HepG2 (cell line): ENCODE data around the gene WAS. TPM values are rescaled to one million over a fixed set of nuclear protein-coding genes. Genes with fewer than 3 reads are reported as not detected.

ENCODE experiments used
- AGO2 ChIP-seq: fragments of 200-400 bp; formaldehyde crosslinking; optimal IDR thresholded peaks from 2 replicates; pipeline ENCODE3; 2017; ENCODE audit warnings: mild to moderate bottlenecking, low read depth, low read length, moderate library complexity
- GABPB1 ChIP-seq: IDR thresholded peaks from 2 replicates; pipeline ENCODE4 v1.6.1; 2016; ENCODE audit warnings: mild to moderate bottlenecking, missing genetic modification reagents, moderate library complexity, missing compliant biosample characterization
- KDM2A ChIP-seq: sonication (generic); formaldehyde crosslinking; IDR thresholded peaks from 2 replicates; pipeline ENCODE4 v1.4.0; 2020; ENCODE audit warnings: low read depth, missing genetic modification reagents, borderline replicate concordance
- KDM5A ChIP-seq: fragments of 200-600 bp; sonication (generic); IDR thresholded peaks from 2 replicates; pipeline ENCODE4 v1.7.0; 2018; ENCODE audit warnings: antibody characterized with exemption, mild to moderate bottlenecking, low read length, borderline replicate concordance
- KDM5B ChIP-seq: sonication (generic); formaldehyde crosslinking; IDR thresholded peaks from 2 replicates; pipeline ENCODE4 v1.4.0; 2020; ENCODE audit warnings: missing genetic modification reagents, mild to moderate bottlenecking, borderline replicate concordance
- MAZ ChIP-seq, 2 experiments: sonication (generic) in 1 of 2; formaldehyde crosslinking in 1 of 2; IDR thresholded peaks; 2 replicates each; pipeline versions ENCODE4 v1.5.0 to v1.6.1; 2012 to 2020; ENCODE audit warnings: low read depth in 2 of 2, mild to moderate bottlenecking in 2 of 2, borderline replicate concordance in 1 of 2, improper control_type of control experiment in 1 of 2, low read length in 1 of 2, missing genetic modification reagents in 1 of 2, moderate library complexity in 1 of 2
- MNT ChIP-seq: fragments of 450-650 bp; IDR thresholded peaks from 2 replicates; pipeline ENCODE4 v1.6.1; 2016
- MTA1 ChIP-seq: sonication (generic); formaldehyde crosslinking; IDR thresholded peaks from 2 replicates; pipeline ENCODE4 v1.4.0; 2020; ENCODE audit warnings: missing genetic modification reagents, mild to moderate bottlenecking, borderline replicate concordance
- POLR2AphosphoS2 ChIP-seq: IDR thresholded peaks from 2 replicates; pipeline ENCODE4 v1.6.1; 2011; ENCODE audit warnings: low read depth, low read length, improper control_type of control experiment
- POLR2AphosphoS5 ChIP-seq: IDR thresholded peaks from 2 replicates; pipeline ENCODE4 v1.6.1; 2012; ENCODE audit warnings: low read depth, low read length
- REL ChIP-seq: sonication (generic); formaldehyde crosslinking; conservative IDR thresholded peaks from 2 replicates; pipeline ENCODE4 v1.8.0; 2022; ENCODE audit warnings: mild to moderate bottlenecking, missing genetic modification reagents, moderate library complexity
- SAP130 ChIP-seq: IDR thresholded peaks from 2 replicates; pipeline ENCODE4 v1.6.1; 2016; ENCODE audit warnings: low read depth
- SIN3A ChIP-seq: IDR thresholded peaks from 2 replicates; pipeline ENCODE4 v1.6.1; 2011; ENCODE audit warnings: low read depth, mild to moderate bottlenecking, control low read depth, low read length, borderline replicate concordance
- SIN3B ChIP-seq: fragments of 150-350 bp; IDR thresholded peaks from 2 replicates; pipeline ENCODE4 v1.6.1; 2014; ENCODE audit warnings: low read length
- STAG1 ChIP-seq: sonication (generic); formaldehyde crosslinking; IDR thresholded peaks from 2 replicates; pipeline ENCODE4 v1.4.0; 2020; ENCODE audit warnings: missing genetic modification reagents
- TAF1 ChIP-seq: sonication (generic); formaldehyde crosslinking; IDR thresholded peaks from 2 replicates; pipeline ENCODE4 v1.4.0; 2020; ENCODE audit warnings: missing genetic modification reagents
- YY1 ChIP-seq: IDR thresholded peaks from 2 replicates; pipeline ENCODE4 v1.6.1; 2011; ENCODE audit warnings: low read length, low read depth, moderate library complexity, mild to moderate bottlenecking; ENCODE audit not compliant: insufficient read depth, insufficient replicate concordance
- ZNF232 ChIP-seq: sonication (generic); formaldehyde crosslinking; IDR thresholded peaks from 2 replicates; pipeline ENCODE4 v1.4.0; 2020; ENCODE audit warnings: missing genetic modification reagents, borderline replicate concordance
- ZNF264 ChIP-seq: sonication (generic); formaldehyde crosslinking; IDR thresholded peaks from 2 replicates; pipeline ENCODE4 v1.4.0; 2020; ENCODE audit warnings: missing genetic modification reagents
- ZNF574 ChIP-seq: sonication (generic); formaldehyde crosslinking; IDR thresholded peaks from 2 replicates; pipeline ENCODE4 v1.4.0; 2020; ENCODE audit warnings: missing genetic modification reagents
- ZNF609 ChIP-seq: sonication (generic); formaldehyde crosslinking; IDR thresholded peaks from 2 replicates; pipeline ENCODE4 v1.4.0; 2020; ENCODE audit warnings: mild to moderate bottlenecking, missing genetic modification reagents, borderline replicate concordance
- polyA plus RNA-seq, 8 experiments: library from polyadenylated mRNA; depleted of rRNA in 3 of 8; stranded (reverse) in 7 of 8; unstranded in 1 of 8; fragments of >200 nt; fragmentation: Illumina TruSeq in 4 of 8; extraction: Trizol in 4 of 8; gene quantifications; 2 replicates each; pipeline versions ENCODE4 v1.2.1 to v1.2.3, GENCODE V29; 2011 to 2016; ENCODE audit warnings: low read depth in 4 of 8, missing spikeins in 1 of 8, mixed read lengths in 1 of 8; ENCODE audit not compliant: insufficient read depth in 1 of 8
- total RNA-seq, 5 experiments: library from RNA; depleted of rRNA; stranded (reverse); fragments of >200 nt; fragmentation: Illumina TruSeq; extraction: Trizol; gene quantifications; 2 replicates each; pipeline ENCODE4 v1.2.3, GENCODE V29; 2016; ENCODE audit warnings: low read depth in 1 of 5

Gene WAS
- total and polyA plus RNA-seq, 2 of the 13 experiments (the other 11 are each of a cell fraction or from before 2014, with no cell fraction given), result 0.11 TPM; not detected in 1

GRCh38 chrX:48696301-48696908 lies 12.8 kb downstream of the WAS start, which contains the start of gene SUV39H1 (continued):
- TF ChIP-seq ZNF574 (CRISPR knock-in tag) (peak; percentile 23; the same call in 1 of the 2 replicates), REL (CRISPR knock-in tag) (no peak), KDM5A (peak; percentile 66; the same call in 1 of the 2 replicates), SAP130 (CRISPR knock-in tag) (peak; percentile 86), SIN3B (peak; percentile 95), AGO2 (peak; percentile 62), MTA1 (0 out of 2 replicates have a peak, but pooled peaks have one; percentile 31), POLR2AphosphoS5 (peak; percentile 58), KDM5B (CRISPR knock-in tag) (no peak), ZNF232 (CRISPR knock-in tag) (no peak), MNT (0 out of 2 replicates have a peak, but pooled peaks have one; percentile 9), KDM2A (CRISPR knock-in tag) (peak; percentile 86), MAZ (IDR thresholded peaks at IDR 0.05; ENCODE audit: borderline replicate concordance, low read depth, low read length) (no peak), MAZ (CRISPR knock-in tag; IDR thresholded peaks at IDR 0.05; ENCODE audit: low read depth) (peak; percentile 47), POLR2AphosphoS2 (no peak), GABPB1 (CRISPR knock-in tag) (peak; percentile 64), TAF1 (CRISPR knock-in tag) (peak; percentile 56; the same call in 1 of the 2 replicates), STAG1 (CRISPR knock-in tag) (0 out of 2 replicates have a peak, but pooled peaks have one; percentile 6), ZNF264 (CRISPR knock-in tag) (no peak), ZNF609 (peak; percentile 34; the same call in 1 of the 2 replicates), YY1 (peak; percentile 89), SIN3A (peak; percentile 99)
